ENCODE results near the gene SPATA20.

- TF ChIP-seq CTCF (IDR thresholded peaks at IDR 0.05) (no peak), EZH2phosphoT487 (IDR thresholded peaks at IDR 0.05) (no peak)
Measured at GRCh38 chr17:50585891-50586290, 38.9 kb downstream of the SPATA20 start.

Data from neural progenitor cell (in vitro differentiated cells).